Activated naive CD8-positive, alpha-beta T cell (primary cell): ENCODE results near the gene PDGFB.
A peak's percentile ranks its signal among the peaks of the same experiment; 100 is the strongest.

Source experiments
- H3K27ac Mint-ChIP-seq: one replicate; pipeline ENCODE4 v1.8.0; 2021; ENCODE audit warnings: mixed read lengths
- H3K27me3 Mint-ChIP-seq: one replicate; pipeline ENCODE4 v1.8.0; 2021; ENCODE audit warnings: mixed read lengths
- H3K36me3 Mint-ChIP-seq: one replicate; pipeline ENCODE4 v1.8.0; 2021; ENCODE audit warnings: mixed read lengths
- H3K4me1 Mint-ChIP-seq: one replicate; pipeline ENCODE4 v1.8.0; 2021; ENCODE audit warnings: low read depth, mixed read lengths
- H3K4me3 Mint-ChIP-seq: one replicate; pipeline ENCODE4 v1.8.0; 2021; ENCODE audit warnings: mild to moderate bottlenecking, mixed read lengths
- H3K9me3 Mint-ChIP-seq: one replicate; pipeline ENCODE4 v1.8.0; 2021; ENCODE audit warnings: low read depth, mixed read lengths

The PDGFB gene

GRCh38 chr22:39244496-39245129 is at the start of gene PDGFB:
Gene PDGFB, minus strand, starts transcription at chr22:39244982. Its CDS starts 1,019 bp downstream, at chr22:39243963.
- H3K4me3 Mint-ChIP-seq = peak within 1 kb of the TSS; percentile 77
- H3K4me1 Mint-ChIP-seq = peaks cover 28% of the 10 kb centered on the region
- peaks cover 6% of the 10 kb centered on the region for H3K27me3 Mint-ChIP-seq
- H3K27ac Mint-ChIP-seq = no peak within 1 kb of the TSS
- no peaks in the 10 kb centered on the region for H3K9me3 Mint-ChIP-seq
- H3K36me3 Mint-ChIP-seq = peaks cover 3% of the 10 kb centered on the region

- Mint-ChIP-seq H3K36me3 (no peaks in the 10 kb centered on the region), H3K4me3 (no peak overlapping the region)
Measured at GRCh38 chr22:39293766-39294368, 49.1 kb upstream of the PDGFB start.

GRCh38 chr22:39292561-39293074 is 47.8 kb upstream of the PDGFB start:
- H3K9me3 Mint-ChIP-seq = no peaks in the 10 kb centered on the region
- no peak overlapping the region for H3K4me3 Mint-ChIP-seq
- no peaks in the 10 kb centered on the region for H3K4me1 Mint-ChIP-seq
- no peaks in the 10 kb centered on the region for H3K36me3 Mint-ChIP-seq
- H3K27ac Mint-ChIP-seq = no peak overlapping the region
- H3K27me3 Mint-ChIP-seq = peaks cover 4% of the 10 kb centered on the region

More at GRCh38 chr22:39293766-39294368, 49.1 kb upstream of the PDGFB start:
- no peaks in the 10 kb centered on the region for H3K4me1 Mint-ChIP-seq
- H3K9me3 Mint-ChIP-seq = no peaks in the 10 kb centered on the region
- peaks cover 9% of the 10 kb centered on the region for H3K27me3 Mint-ChIP-seq
- no peak overlapping the region for H3K27ac Mint-ChIP-seq

- Mint-ChIP-seq H3K27me3 (peaks cover 4% of the 10 kb centered on the region), H3K27ac (no peak overlapping the region), H3K4me1 (no peaks in the 10 kb centered on the region), H3K36me3 (no peaks in the 10 kb centered on the region), H3K9me3 (no peaks in the 10 kb centered on the region), H3K4me3 (no peak overlapping the region)
Measured at GRCh38 chr22:39292031-39292462, 47.3 kb upstream of the PDGFB start.

GRCh38 chr22:39291523-39291922 is 46.7 kb upstream of the PDGFB start:
- Mint-ChIP-seq H3K27me3 (peaks cover 3% of the 10 kb centered on the region), H3K36me3 (no peaks in the 10 kb centered on the region), H3K4me1 (no peaks in the 10 kb centered on the region), H3K27ac (no peak overlapping the region), H3K4me3 (no peak overlapping the region), H3K9me3 (no peaks in the 10 kb centered on the region)

- Mint-ChIP-seq H3K27me3 (no peaks in the 10 kb centered on the region), H3K9me3 (no peaks in the 10 kb centered on the region), H3K4me3 (no peak overlapping the region), H3K36me3 (no peaks in the 10 kb centered on the region), H3K27ac (no peak overlapping the region), H3K4me1 (no peaks in the 10 kb centered on the region)
Measured at GRCh38 chr22:39290724-39291161, 46.0 kb upstream of the PDGFB start.

GRCh38 chr22:39289975-39290720 is 45.4 kb upstream of the PDGFB start:
- Mint-ChIP-seq H3K9me3 (no peaks in the 10 kb centered on the region), H3K27ac (no peak overlapping the region), H3K36me3 (peaks cover under 1% of the 10 kb centered on the region), H3K4me1 (no peaks in the 10 kb centered on the region), H3K27me3 (no peaks in the 10 kb centered on the region), H3K4me3 (no peak overlapping the region)

- H3K27ac Mint-ChIP-seq = no peak overlapping the region
- H3K9me3 Mint-ChIP-seq = no peaks in the 10 kb centered on the region
- H3K27me3 Mint-ChIP-seq = no peaks in the 10 kb centered on the region
- H3K4me1 Mint-ChIP-seq = no peaks in the 10 kb centered on the region
- peaks cover 2% of the 10 kb centered on the region for H3K36me3 Mint-ChIP-seq
- H3K4me3 Mint-ChIP-seq = no peak overlapping the region
Measured at GRCh38 chr22:39289533-39289932, 44.8 kb upstream of the PDGFB start.

- no peak overlapping the region for H3K27ac Mint-ChIP-seq
- H3K9me3 Mint-ChIP-seq = no peaks in the 10 kb centered on the region
- H3K36me3 Mint-ChIP-seq = peaks cover 2% of the 10 kb centered on the region
- H3K4me1 Mint-ChIP-seq = no peaks in the 10 kb centered on the region
- no peak overlapping the region for H3K4me3 Mint-ChIP-seq
- H3K27me3 Mint-ChIP-seq = no peaks in the 10 kb centered on the region
Measured at GRCh38 chr22:39288135-39288898, 43.5 kb upstream of the PDGFB start.

GRCh38 chr22:39287076-39287725 is 42.4 kb upstream of the PDGFB start:
- Mint-ChIP-seq H3K27ac (no peak overlapping the region), H3K4me1 (no peaks in the 10 kb centered on the region), H3K9me3 (no peaks in the 10 kb centered on the region), H3K27me3 (no peaks in the 10 kb centered on the region), H3K4me3 (no peak overlapping the region), H3K36me3 (peaks cover 2% of the 10 kb centered on the region)

GRCh38 chr22:39284983-39285382 is 40.2 kb upstream of the PDGFB start:
- no peak overlapping the region for H3K4me3 Mint-ChIP-seq
- H3K4me1 Mint-ChIP-seq = no peaks in the 10 kb centered on the region
- no peaks in the 10 kb centered on the region for H3K27me3 Mint-ChIP-seq
- H3K36me3 Mint-ChIP-seq = peaks cover 2% of the 10 kb centered on the region
- H3K9me3 Mint-ChIP-seq = no peaks in the 10 kb centered on the region
- no peak overlapping the region for H3K27ac Mint-ChIP-seq

GRCh38 chr22:39284142-39284980 is 39.6 kb upstream of the PDGFB start:
- H3K27me3 Mint-ChIP-seq = no peaks in the 10 kb centered on the region
- no peak overlapping the region for H3K4me3 Mint-ChIP-seq
- H3K27ac Mint-ChIP-seq = no peak overlapping the region
- H3K36me3 Mint-ChIP-seq = peaks cover 2% of the 10 kb centered on the region
- no peaks in the 10 kb centered on the region for H3K4me1 Mint-ChIP-seq
- no peaks in the 10 kb centered on the region for H3K9me3 Mint-ChIP-seq

- no peaks in the 10 kb centered on the region for H3K27me3 Mint-ChIP-seq
- H3K27ac Mint-ChIP-seq = no peak overlapping the region
- no peaks in the 10 kb centered on the region for H3K9me3 Mint-ChIP-seq
- H3K4me1 Mint-ChIP-seq = no peaks in the 10 kb centered on the region
- H3K36me3 Mint-ChIP-seq = peaks cover 2% of the 10 kb centered on the region
- no peak overlapping the region for H3K4me3 Mint-ChIP-seq
Measured at GRCh38 chr22:39283322-39284141, 38.8 kb upstream of the PDGFB start.
